Measurements from ENCODE around the gene KCNK3.

- TF ChIP-seq CTCF (IDR thresholded peaks at IDR 0.05) (no peak), POLR2A (IDR thresholded peaks at IDR 0.05) (no peak)
Measured at GRCh38 chr2:26674771-26675170, 17.8 kb upstream of the KCNK3 start.

Measured in body of pancreas (tissue), 4 donors.